Stimulated activated CD8-positive, alpha-beta memory T cell treated with anti-CD3 and anti-CD28 coated beads, Interleukin-7, amount 100 ng/mL, for 24 hours (primary cell): ENCODE results near the gene SLC38A6.
"Not testable (repeated sequence)": the region's sequence is repeated elsewhere in the genome, so short reads cannot be mapped to it uniquely, and the experiment has no call there.

Experiments
- DNase-seq: peaks from one replicate; pipeline ENCODE4 v3.0.0-alpha.2; 2020; ENCODE audit warnings: low read depth

Gene SLC38A6

GRCh38 chr14:61051621-61052020 lies 70.6 kb downstream of the SLC38A6 start:
- DNase-seq = no peak

GRCh38 chr14:61063461-61063860 lies 82.4 kb downstream of the SLC38A6 start:
- no peak for DNase-seq

GRCh38 chr14:61064210-61064609 lies 83.2 kb downstream of the SLC38A6 start:
- no peak for DNase-seq

- no peak for DNase-seq
Observed at GRCh38 chr14:61064856-61065255, 83.8 kb downstream of the SLC38A6 start.

- no peak for DNase-seq
Observed at GRCh38 chr14:61065656-61066055, 84.6 kb downstream of the SLC38A6 start.

GRCh38 chr14:61072442-61072841 lies 91.4 kb downstream of the SLC38A6 start:
- DNase-seq = not testable (repeated sequence)

- DNase-seq = no peak
Observed at GRCh38 chr14:61074852-61075251, 93.8 kb downstream of the SLC38A6 start.

- DNase-seq = no peak
Observed at GRCh38 chr14:61076556-61076955, 95.5 kb downstream of the SLC38A6 start.

- DNase-seq = no peak
Observed at GRCh38 chr14:61077437-61077836, 96.4 kb downstream of the SLC38A6 start.

GRCh38 chr14:61077951-61078720 lies 97.1 kb downstream of the SLC38A6 start:
- DNase-seq = no peak

- DNase-seq = no peak
Observed at GRCh38 chr14:61080591-61081010, 99.6 kb downstream of the SLC38A6 start.

- DNase-seq = no peak
Observed at GRCh38 chr14:61088081-61088480, 107.0 kb downstream of the SLC38A6 start.

GRCh38 chr14:61089126-61089750 lies 108.2 kb downstream of the SLC38A6 start:
- DNase-seq = no peak

- no peak for DNase-seq
Observed at GRCh38 chr14:61090432-61091216, 109.6 kb downstream of the SLC38A6 start.

- no peak for DNase-seq
Observed at GRCh38 chr14:61091657-61092273, 110.7 kb downstream of the SLC38A6 start.

GRCh38 chr14:61098096-61098495 lies 117.1 kb downstream of the SLC38A6 start:
- DNase-seq = not testable (repeated sequence)

GRCh38 chr14:61098721-61099120 lies 117.7 kb downstream of the SLC38A6 start:
- DNase-seq = no peak

- no peak for DNase-seq
Observed at GRCh38 chr14:61099216-61099835, 118.3 kb downstream of the SLC38A6 start.

GRCh38 chr14:61101803-61102548 lies 120.9 kb downstream of the SLC38A6 start:
- no peak for DNase-seq
